ENCODE results near the gene C2orf76.

The C2orf76 gene

GRCh38 chr2:119366161-119366648 lies 429 bp downstream of the C2orf76 start:
- Histone ChIP-seq H3K27me3 (ENCODE audit: insufficient read depth, poor library complexity, severe bottlenecking) (no peaks in the 10 kb centered on the region), H3K4me3 (replicated peaks; ENCODE audit: insufficient read depth, low read length) (peak overlapping the region; percentile 56), H3K27ac (replicated peaks) (peak overlapping the region; percentile 91)
- TF ChIP-seq POLR2AphosphoS5 (IDR thresholded peaks at IDR 0.05; ENCODE audit: low read depth) (no peak), REST (IDR thresholded peaks at IDR 0.05; ENCODE audit: insufficient replicate concordance, low read depth) (no peak), SPI1 (IDR thresholded peaks at IDR 0.05; ENCODE audit: borderline replicate concordance, low read depth) (no peak), CTCF (IDR thresholded peaks at IDR 0.05; ENCODE audit: insufficient read depth, low read length) (no peak), GABPA (IDR thresholded peaks at IDR 0.05; ENCODE audit: low read depth) (no peak)
- DNase-seq (ENCODE audit: low read depth in 1 of 2, low spot score in 1 of 2), result peak in 1 of 2 experiments; percentile 38

GRCh38 chr2:119365436-119365835 lies 1.2 kb downstream of the C2orf76 start:
- no peak overlapping the region for H3K27ac ChIP-seq (replicated peaks)
- H3K27me3 ChIP-seq (ENCODE audit: insufficient read depth, poor library complexity, severe bottlenecking), result no peaks in the 10 kb centered on the region
- peak overlapping the region; percentile 56; the same call in 1 of the 2 replicates for H3K4me3 ChIP-seq (replicated peaks; ENCODE audit: insufficient read depth, low read length)
- DNase-seq (ENCODE audit: low read depth in 1 of 2, low spot score in 1 of 2), result no peak
- no peak for TF ChIP-seq CTCF (IDR thresholded peaks at IDR 0.05; ENCODE audit: insufficient read depth, low read length)
- no peak for TF ChIP-seq SPI1 (IDR thresholded peaks at IDR 0.05; ENCODE audit: borderline replicate concordance, low read depth)
- no peak for TF ChIP-seq POLR2AphosphoS5 (IDR thresholded peaks at IDR 0.05; ENCODE audit: low read depth)
- TF ChIP-seq GABPA (IDR thresholded peaks at IDR 0.05; ENCODE audit: low read depth), result no peak
- TF ChIP-seq REST (IDR thresholded peaks at IDR 0.05; ENCODE audit: insufficient replicate concordance, low read depth), result no peak

- Histone ChIP-seq H3K4me3 (replicated peaks; ENCODE audit: insufficient read depth, low read length) (no peak overlapping the region), H3K27ac (replicated peaks) (no peak overlapping the region), H3K27me3 (ENCODE audit: insufficient read depth, poor library complexity, severe bottlenecking) (no peaks in the 10 kb centered on the region)
- DNase-seq (ENCODE audit: low read depth in 1 of 2, low spot score in 1 of 2), result no peak
- TF ChIP-seq SPI1 (IDR thresholded peaks at IDR 0.05; ENCODE audit: borderline replicate concordance, low read depth) (no peak), REST (IDR thresholded peaks at IDR 0.05; ENCODE audit: insufficient replicate concordance, low read depth) (no peak), POLR2AphosphoS5 (IDR thresholded peaks at IDR 0.05; ENCODE audit: low read depth) (no peak)
Measured at GRCh38 chr2:119364798-119365197, 1.8 kb downstream of the C2orf76 start.
